Neural progenitor cell (in vitro differentiated cells): ENCODE measurements around the gene PDILT. TPM values are rescaled to one million over a fixed set of nuclear protein-coding genes. Genes with fewer than 3 reads are reported as not detected.

ENCODE experiments used
- DNase-seq: peaks from one replicate; pipeline ENCODE4 v3.0.0-alpha.2; 2016; ENCODE audit warnings: low spot score
- H2AFZ ChIP-seq: fragments of 200-600 bp; sonication (generic); replicated peaks from 2 replicates; pipeline ENCODE4 v1.6.1; 2016; ENCODE audit warnings: antibody characterized with exemption
- H3F3A ChIP-seq: fragments of 200-600 bp; sonication (generic); 2 replicates; pipeline ENCODE4 v1.6.1; 2016; ENCODE audit warnings: antibody characterized with exemption, low read depth
- H3K27ac ChIP-seq: fragments of 200-600 bp; sonication (generic); 2 replicates; pipeline ENCODE4 v1.5.1; 2016; ENCODE audit warnings: mild to moderate bottlenecking
- H3K27me3 ChIP-seq: fragments of 200-600 bp; sonication (generic); 2 replicates; pipeline ENCODE4 v1.6.1; 2016; ENCODE audit warnings: mild to moderate bottlenecking, moderate library complexity
- H3K36me3 ChIP-seq: fragments of 200-600 bp; sonication (generic); 2 replicates; pipeline ENCODE4 v1.5.1; 2016
- H3K4me1 ChIP-seq: fragments of 200-600 bp; sonication (generic); 2 replicates; pipeline ENCODE4 v1.6.1; 2016; ENCODE audit warnings: mixed run types
- H3K4me2 ChIP-seq: fragments of 200-600 bp; sonication (generic); 2 replicates; pipeline ENCODE4 v1.6.1; 2016
- H3K4me3 ChIP-seq: fragments of 200-600 bp; sonication (generic); 2 replicates; pipeline ENCODE4 v1.5.1; 2016
- H3K79me2 ChIP-seq: fragments of 200-600 bp; sonication (generic); 2 replicates; pipeline ENCODE4 v1.6.1; 2016; ENCODE audit warnings: low read depth
- H3K9ac ChIP-seq: fragments of 200-600 bp; sonication (generic); 2 replicates; pipeline ENCODE4 v1.6.1; 2016
- H3K9me3 ChIP-seq: fragments of 200-600 bp; sonication (generic); 2 replicates; pipeline ENCODE4 v1.5.1; 2016; ENCODE audit warnings: low read depth
- H4K20me1 ChIP-seq: fragments of 200-600 bp; sonication (generic); 2 replicates; pipeline ENCODE4 v1.6.1; 2016; ENCODE audit warnings: low read depth
- H3K27ac Mint-ChIP-seq: 3 replicates; pipeline ENCODE4 v1.8.0; 2021; ENCODE audit warnings: mixed read lengths
- H3K27me3 Mint-ChIP-seq: 2 replicates; pipeline ENCODE4 v1.8.0; 2022; ENCODE audit warnings: low read depth, mild to moderate bottlenecking, inconsistent platforms, moderate library complexity, mixed read lengths; ENCODE audit not compliant: insufficient read depth
- H3K36me3 Mint-ChIP-seq: 3 replicates; pipeline ENCODE4 v1.8.0; 2021; ENCODE audit warnings: mixed read lengths
- H3K4me1 Mint-ChIP-seq: 3 replicates; pipeline ENCODE4 v1.8.0; 2021; ENCODE audit warnings: mixed read lengths
- H3K4me3 Mint-ChIP-seq: 3 replicates; pipeline ENCODE4 v1.8.0; 2021; ENCODE audit warnings: mild to moderate bottlenecking, moderate library complexity, mixed read lengths
- H3K9me3 Mint-ChIP-seq: 3 replicates; pipeline ENCODE4 v1.8.0; 2020; ENCODE audit warnings: mixed read lengths
- CTCF ChIP-seq: fragments of 200-600 bp; sonication (generic); IDR thresholded peaks from 2 replicates; pipeline ENCODE4 v1.5.1; 2017; ENCODE audit warnings: antibody characterized with exemption, mild to moderate bottlenecking
- EZH2 ChIP-seq: fragments of 200-600 bp; sonication (generic); IDR thresholded peaks from 2 replicates; pipeline ENCODE4 v1.6.1; 2017; ENCODE audit warnings: antibody characterized with exemption, mild to moderate bottlenecking, moderate library complexity
- EZH2phosphoT487 ChIP-seq: fragments of 200-600 bp; sonication (generic); IDR thresholded peaks from 2 replicates; pipeline ENCODE4 v1.6.1; 2017; ENCODE audit warnings: antibody characterized with exemption
- total RNA-seq: library from RNA; depleted of rRNA; stranded (reverse); fragments of >200 nt; gene quantifications from 2 replicates; pipeline ENCODE4 v1.2.3, GENCODE V29; 2015; ENCODE audit warnings: low replicate concordance

Gene PDILT
- total RNA-seq, 1 donor from 2014 or later: not detected

GRCh38 chr16:20387978-20388377 lies 16.6 kb downstream of the PDILT start:
- Histone ChIP-seq H2AFZ (no peak overlapping the region), H3K9me3 (no peaks in the 10 kb centered on the region), H3K4me1 (peaks cover 5% of the 10 kb centered on the region), H3K9ac (no peak overlapping the region), H3K36me3 (no peaks in the 10 kb centered on the region), H3K4me2 (no peak overlapping the region), H3K27ac (no peak overlapping the region), H3F3A (no peaks in the 10 kb centered on the region), H3K4me3 (no peak overlapping the region), H3K79me2 (no peaks in the 10 kb centered on the region), H3K27me3 (peaks cover 13% of the 10 kb centered on the region), H4K20me1 (no peaks in the 10 kb centered on the region)
- Mint-ChIP-seq H3K27ac (no peak overlapping the region), H3K4me3 (no peak overlapping the region), H3K27me3 (peaks cover 2% of the 10 kb centered on the region), H3K9me3 (no peaks in the 10 kb centered on the region), H3K4me1 (peaks cover 34% of the 10 kb centered on the region), H3K36me3 (no peaks in the 10 kb centered on the region)
- DNase-seq: no peak
- no peak for TF ChIP-seq CTCF
- no peak for TF ChIP-seq EZH2phosphoT487
- TF ChIP-seq EZH2: no peak

- H3K36me3 Mint-ChIP-seq: no peaks in the 10 kb centered on the region
- peak overlapping the region; percentile 76 for H3K27ac Mint-ChIP-seq
- peak; percentile 69 for DNase-seq
- Histone ChIP-seq H3F3A (no peaks in the 10 kb centered on the region), H3K4me3 (no peak overlapping the region), H3K27ac (no peak overlapping the region), H3K9me3 (no peaks in the 10 kb centered on the region), H3K27me3 (peaks cover 13% of the 10 kb centered on the region), H3K9ac (no peak overlapping the region), H3K36me3 (no peaks in the 10 kb centered on the region), H2AFZ (no peak overlapping the region), H3K4me1 (peaks cover 5% of the 10 kb centered on the region), H4K20me1 (no peaks in the 10 kb centered on the region), H3K4me2 (peak overlapping the region; percentile 28), H3K79me2 (no peaks in the 10 kb centered on the region)
- H3K4me1 Mint-ChIP-seq: peaks cover 28% of the 10 kb centered on the region
- TF ChIP-seq CTCF (peak; percentile 88), EZH2phosphoT487 (no peak)
- H3K27me3 Mint-ChIP-seq: peaks cover 2% of the 10 kb centered on the region
- no peaks in the 10 kb centered on the region for H3K9me3 Mint-ChIP-seq
- H3K4me3 Mint-ChIP-seq: peak overlapping the region; percentile 69
These were observed 18.4 kb downstream of the PDILT start for GRCh38 chr16:20385844-20386832.

- H3K4me2 ChIP-seq: no peak overlapping the region
- H3K27me3 ChIP-seq: peaks cover 13% of the 10 kb centered on the region
- peak overlapping the region; percentile 18 for H2AFZ ChIP-seq
These were observed 21.2 kb downstream of the PDILT start for GRCh38 chr16:20383106-20384029.

More at GRCh38 chr16:20383106-20384029, 21.2 kb downstream of the PDILT start:
- Histone ChIP-seq H3F3A (no peaks in the 10 kb centered on the region), H3K4me3 (no peak overlapping the region), H3K36me3 (no peaks in the 10 kb centered on the region), H4K20me1 (no peaks in the 10 kb centered on the region), H3K9ac (no peak overlapping the region), H3K79me2 (no peaks in the 10 kb centered on the region), H3K9me3 (no peaks in the 10 kb centered on the region), H3K27ac (no peak overlapping the region), H3K4me1 (peaks cover 5% of the 10 kb centered on the region)
- H3K27me3 Mint-ChIP-seq: peaks cover 2% of the 10 kb centered on the region
- H3K27ac Mint-ChIP-seq: no peak overlapping the region
- no peak for TF ChIP-seq EZH2
- TF ChIP-seq EZH2phosphoT487: no peak
- TF ChIP-seq CTCF: peak; percentile 86
- H3K4me3 Mint-ChIP-seq: no peak overlapping the region
- no peaks in the 10 kb centered on the region for H3K9me3 Mint-ChIP-seq
- peaks cover 28% of the 10 kb centered on the region for H3K4me1 Mint-ChIP-seq
- no peaks in the 10 kb centered on the region for H3K36me3 Mint-ChIP-seq
- peak; percentile 86 for DNase-seq
